HG03159 (cell line): ENCODE measurements around the gene TOMT.
"Not testable (repeated sequence)": the region's sequence is repeated elsewhere in the genome, so short reads cannot be mapped to it uniquely, and the experiment has no call there.

Source experiments
- ATAC-seq: cut with Tn5 transposase; IDR thresholded peaks from one replicate; pipeline ENCODE4 v1.9.1; 2021; ENCODE audit warnings: mild to moderate bottlenecking, moderate library complexity; ENCODE audit not compliant: unreplicated experiment

Gene TOMT

GRCh38 chr11:72123117-72123653, 17.5 kb downstream of the TOMT start:
- no peak for ATAC-seq

- no peak for ATAC-seq
Measured at GRCh38 chr11:72124046-72124445, 18.3 kb downstream of the TOMT start.

- no peak for ATAC-seq
Measured at GRCh38 chr11:72125956-72126355, 20.2 kb downstream of the TOMT start.

- no peak for ATAC-seq
Measured at GRCh38 chr11:72127923-72128322, 22.2 kb downstream of the TOMT start.

- ATAC-seq = no peak
Measured at GRCh38 chr11:72129381-72129780, 23.7 kb downstream of the TOMT start.

GRCh38 chr11:72132646-72133045, 26.9 kb downstream of the TOMT start:
- ATAC-seq = no peak

GRCh38 chr11:72135473-72135872, 29.7 kb downstream of the TOMT start, which contains the start of gene FOLR3:
Gene FOLR3 (plus strand): TSS chr11:72135725. CDS start chr11:72135953, 228 bp downstream.
- not testable (repeated sequence) for ATAC-seq

- no peak for ATAC-seq
Measured at GRCh38 chr11:72135891-72136683, 30.4 kb downstream of the TOMT start.

GRCh38 chr11:72136684-72137262, 31.0 kb downstream of the TOMT start:
- ATAC-seq = no peak

GRCh38 chr11:72138821-72139390, 33.2 kb downstream of the TOMT start:
- no peak for ATAC-seq

GRCh38 chr11:72139500-72139899, 33.8 kb downstream of the TOMT start:
- ATAC-seq = no peak

GRCh38 chr11:72140661-72141060, 34.9 kb downstream of the TOMT start:
- no peak for ATAC-seq

- no peak for ATAC-seq
Measured at GRCh38 chr11:72141066-72141465, 35.3 kb downstream of the TOMT start.

GRCh38 chr11:72142086-72142485, 36.4 kb downstream of the TOMT start:
- not testable (repeated sequence) for ATAC-seq

GRCh38 chr11:72142543-72142942, 36.8 kb downstream of the TOMT start:
- ATAC-seq = not testable (repeated sequence)

- ATAC-seq = no peak
Measured at GRCh38 chr11:72144807-72145565, 39.3 kb downstream of the TOMT start.

GRCh38 chr11:72146625-72147024, 40.9 kb downstream of the TOMT start:
- no peak for ATAC-seq

- ATAC-seq = no peak
Measured at GRCh38 chr11:72150882-72151281, 45.2 kb downstream of the TOMT start.

GRCh38 chr11:72153874-72154273, 48.1 kb downstream of the TOMT start:
- ATAC-seq = not testable (repeated sequence)

GRCh38 chr11:72154816-72155215, 49.1 kb downstream of the TOMT start:
- ATAC-seq = no peak

- no peak for ATAC-seq
Measured at GRCh38 chr11:72155751-72156150, 50.0 kb downstream of the TOMT start.
